Activated naive CD4-positive, alpha-beta T cell treated with anti-CD3 and anti-CD28 coated beads for 36 hours (primary cell): ENCODE measurements around the gene LRRC31. TPM values are rescaled to one million over a fixed set of nuclear protein-coding genes. Genes with fewer than 3 reads are reported as not detected.

ENCODE experiments used
- CTCF ChIA-PET: fragments of 350-600 bp; sonication (Branson Sonifier 250); formaldehyde crosslinking; loops from one replicate; lab custom pipeline; 2021; ENCODE audit warnings: antibody characterized with exemption; lab: Charles Lee
- DNase-seq: peaks from one replicate; pipeline ENCODE4 v3.0.0-alpha.2; 2020
- H3K27ac Mint-ChIP-seq: one replicate; pipeline ENCODE4 v1.8.0; 2021; ENCODE audit warnings: mild to moderate bottlenecking, mixed read lengths
- H3K27me3 Mint-ChIP-seq: one replicate; pipeline ENCODE4 v1.8.0; 2021; ENCODE audit warnings: low read depth, mixed read lengths
- H3K36me3 Mint-ChIP-seq: one replicate; pipeline ENCODE4 v1.8.0; 2021; ENCODE audit warnings: low read depth, mixed read lengths
- H3K4me1 Mint-ChIP-seq: one replicate; pipeline ENCODE4 v1.8.0; 2021; ENCODE audit warnings: low read depth, mixed read lengths
- H3K4me3 Mint-ChIP-seq: one replicate; pipeline ENCODE4 v1.8.0; 2021; ENCODE audit warnings: mild to moderate bottlenecking, moderate library complexity, mixed read lengths
- H3K9me3 Mint-ChIP-seq: one replicate; pipeline ENCODE4 v1.8.0; 2021; ENCODE audit warnings: mixed read lengths
- intact Hi-C: fragments of 100-400 bp; cut with micrococcal nuclease; formaldehyde crosslinking; loops from one replicate; pipeline ENCODE4 v1.15.1; 2023
- total RNA-seq, 2 experiments: library from RNA; stranded (reverse); gene quantifications; one replicate each; pipeline ENCODE4 v1.2.3, GENCODE V29; 2021

LRRC31 gene
- total RNA-seq, 2 experiments from 2014 or later, result not detected

GRCh38 chr3:169827712-169828111, 42.0 kb downstream of the LRRC31 start:
- H3K9me3 Mint-ChIP-seq, result no peaks in the 10 kb centered on the region
- intact Hi-C loops, result no loop called here
- H3K4me1 Mint-ChIP-seq, result peaks cover 8% of the 10 kb centered on the region
- H3K27ac Mint-ChIP-seq, result no peak overlapping the region
- DNase-seq, result no peak
- H3K4me3 Mint-ChIP-seq, result no peak overlapping the region
- no peaks in the 10 kb centered on the region for H3K36me3 Mint-ChIP-seq
- CTCF ChIA-PET, result interaction anchor here (0.7 kb wide), 1 partner anchor 20 kb away, joined by 3 read pairs; no protein-coding TSS in a partner anchor
- no peaks in the 10 kb centered on the region for H3K27me3 Mint-ChIP-seq

DNA sequence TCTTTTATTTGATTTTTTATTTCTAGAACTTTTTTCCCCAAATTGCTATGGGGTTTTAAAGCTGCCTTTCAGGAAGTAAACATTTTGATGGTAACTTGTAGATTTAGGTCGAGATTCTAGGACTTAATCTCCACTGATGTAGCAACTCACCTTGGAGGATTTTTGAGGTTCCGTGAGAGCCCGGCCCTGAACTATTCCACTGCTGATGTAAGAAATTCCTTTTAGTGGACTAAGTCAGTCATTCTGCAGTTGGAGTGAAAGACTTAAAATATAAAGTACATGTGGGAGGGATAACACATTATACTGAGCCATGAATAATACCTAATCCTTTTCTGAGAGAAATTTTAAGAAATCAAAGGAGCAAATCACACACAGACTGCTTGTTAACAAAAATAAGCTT, 44.4 kb downstream of the LRRC31 start:
- no peak overlapping the region for H3K4me3 Mint-ChIP-seq
- no peak overlapping the region for H3K27ac Mint-ChIP-seq
- DNase-seq, result no peak
- intact Hi-C loops, result no loop called here
- CTCF ChIA-PET, result interaction anchor here (0.7 kb wide), 1 partner anchor 8 kb away, joined by 3 read pairs; no protein-coding TSS in a partner anchor
- H3K36me3 Mint-ChIP-seq, result no peaks in the 10 kb centered on the region
- peaks cover 8% of the 10 kb centered on the region for H3K4me1 Mint-ChIP-seq
- H3K9me3 Mint-ChIP-seq, result no peaks in the 10 kb centered on the region
- H3K27me3 Mint-ChIP-seq, result no peaks in the 10 kb centered on the region

GRCh38 chr3:169822983-169823382, 46.8 kb downstream of the LRRC31 start:
- no peaks in the 10 kb centered on the region for H3K9me3 Mint-ChIP-seq
- H3K4me1 Mint-ChIP-seq, result no peaks in the 10 kb centered on the region
- intact Hi-C loops, result no loop called here
- DNase-seq, result no peak
- no peak overlapping the region for H3K27ac Mint-ChIP-seq
- CTCF ChIA-PET, result interaction anchor here (0.8 kb wide), 1 partner anchor 40 kb away, joined by 3 read pairs; no protein-coding TSS in a partner anchor
- no peak overlapping the region for H3K4me3 Mint-ChIP-seq
- H3K27me3 Mint-ChIP-seq, result no peaks in the 10 kb centered on the region
- no peaks in the 10 kb centered on the region for H3K36me3 Mint-ChIP-seq

- no peaks in the 10 kb centered on the region for H3K27me3 Mint-ChIP-seq
- no peaks in the 10 kb centered on the region for H3K9me3 Mint-ChIP-seq
- intact Hi-C loops, result no loop called here
- H3K4me3 Mint-ChIP-seq, result no peak overlapping the region
- H3K27ac Mint-ChIP-seq, result no peak overlapping the region
- no peak for DNase-seq
- no peaks in the 10 kb centered on the region for H3K4me1 Mint-ChIP-seq
- H3K36me3 Mint-ChIP-seq, result no peaks in the 10 kb centered on the region
- CTCF ChIA-PET, result interaction anchor here (0.6 to 1.0 kb wide), 3 partner anchors 41 to 527 kb away, joined by 3 read pairs; no protein-coding TSS in a partner anchor
These were observed 47.2 kb downstream of the LRRC31 start for GRCh38 chr3:169822540-169822939.

DNA sequence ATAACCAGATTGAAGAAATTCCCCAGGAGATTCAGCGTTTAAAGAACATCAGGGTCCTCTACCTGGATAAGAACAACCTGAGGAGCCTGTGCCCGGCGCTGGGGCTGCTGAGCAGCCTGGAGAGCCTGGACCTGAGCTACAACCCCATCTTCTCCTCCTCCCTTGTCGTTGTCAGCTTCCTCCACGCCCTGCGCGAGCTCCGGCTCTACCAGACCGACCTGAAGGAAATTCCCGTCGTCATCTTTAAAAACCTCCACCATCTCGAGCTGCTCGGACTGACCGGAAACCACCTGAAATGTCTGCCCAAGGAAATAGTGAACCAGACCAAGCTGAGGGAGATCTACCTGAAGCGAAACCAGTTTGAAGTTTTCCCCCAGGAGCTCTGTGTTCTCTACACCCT, 47.6 kb downstream of the LRRC31 start:
- Mint-ChIP-seq H3K27ac (no peak overlapping the region), H3K27me3 (no peaks in the 10 kb centered on the region), H3K4me1 (no peaks in the 10 kb centered on the region), H3K4me3 (no peak overlapping the region), H3K9me3 (no peaks in the 10 kb centered on the region), H3K36me3 (no peaks in the 10 kb centered on the region)
- no peak for DNase-seq
- CTCF ChIA-PET, result interaction anchor here (0.6 to 1.0 kb wide), 2 partner anchors 127 to 527 kb away, joined by 3 read pairs; no protein-coding TSS in a partner anchor
- intact Hi-C loops, result no loop called here

DNA sequence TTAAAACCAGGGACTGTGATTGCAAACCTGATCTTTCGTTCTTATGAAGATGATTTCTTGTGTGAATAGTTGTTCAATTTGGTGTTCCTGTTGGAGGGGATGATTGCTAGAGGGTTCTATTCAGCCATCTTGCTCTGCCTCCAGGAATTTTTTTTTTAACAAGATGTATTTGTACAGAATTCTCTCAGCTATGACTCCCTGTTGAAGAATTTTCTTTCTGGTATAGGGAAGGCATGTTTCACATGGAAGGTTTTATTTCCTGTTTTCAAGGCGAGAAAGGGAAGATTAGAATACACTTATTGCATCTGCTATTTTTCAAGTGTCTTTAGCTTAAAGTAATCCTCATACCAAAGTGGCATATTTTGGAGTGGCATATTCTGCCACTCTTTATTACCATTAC, 51.4 kb downstream of the LRRC31 start:
- peaks cover 5% of the 10 kb centered on the region for H3K36me3 Mint-ChIP-seq
- H3K27ac Mint-ChIP-seq, result no peak overlapping the region
- no peaks in the 10 kb centered on the region for H3K27me3 Mint-ChIP-seq
- no peak overlapping the region for H3K4me3 Mint-ChIP-seq
- CTCF ChIA-PET, result no interaction called here
- intact Hi-C loops, result no loop called here
- H3K4me1 Mint-ChIP-seq, result peaks cover 11% of the 10 kb centered on the region
- peaks cover 9% of the 10 kb centered on the region for H3K9me3 Mint-ChIP-seq
- no peak for DNase-seq

- H3K4me1 Mint-ChIP-seq, result peaks cover 19% of the 10 kb centered on the region
- H3K9me3 Mint-ChIP-seq, result peaks cover 9% of the 10 kb centered on the region
- no peaks in the 10 kb centered on the region for H3K27me3 Mint-ChIP-seq
- intact Hi-C loops, result no loop called here
- CTCF ChIA-PET, result interaction anchor here (0.7 to 1.3 kb wide), 2 partner anchors 42 to 997 kb away, joined by 3 read pairs; no protein-coding TSS in a partner anchor
- no peak overlapping the region for H3K27ac Mint-ChIP-seq
- no peak for DNase-seq
- H3K4me3 Mint-ChIP-seq, result no peak overlapping the region
- H3K36me3 Mint-ChIP-seq, result peaks cover 5% of the 10 kb centered on the region
These were observed 54.1 kb downstream of the LRRC31 start for GRCh38 chr3:169815590-169816150.

GRCh38 chr3:169813757-169814517, 55.8 kb downstream of the LRRC31 start:
- Mint-ChIP-seq H3K9me3 (peaks cover 9% of the 10 kb centered on the region), H3K27me3 (no peaks in the 10 kb centered on the region), H3K27ac (peak overlapping the region; percentile 79), H3K4me1 (peaks cover 19% of the 10 kb centered on the region), H3K4me3 (peak overlapping the region; percentile 82), H3K36me3 (peaks cover 5% of the 10 kb centered on the region)
- CTCF ChIA-PET, result interaction anchor here (0.6 to 0.8 kb wide), 2 partner anchors 56 to 165 kb away, joined by 3 read pairs; partner anchors contain the start of gene LRRC31
- DNase-seq, result peak; percentile 88
- intact Hi-C loops, result loop anchor here (1.0 to 5.0 kb wide), 12 partner anchors 41 to 1093 kb away; partner anchors contain the start of genes EIF5A2, MECOM, MYNN and PHC3

DNA sequence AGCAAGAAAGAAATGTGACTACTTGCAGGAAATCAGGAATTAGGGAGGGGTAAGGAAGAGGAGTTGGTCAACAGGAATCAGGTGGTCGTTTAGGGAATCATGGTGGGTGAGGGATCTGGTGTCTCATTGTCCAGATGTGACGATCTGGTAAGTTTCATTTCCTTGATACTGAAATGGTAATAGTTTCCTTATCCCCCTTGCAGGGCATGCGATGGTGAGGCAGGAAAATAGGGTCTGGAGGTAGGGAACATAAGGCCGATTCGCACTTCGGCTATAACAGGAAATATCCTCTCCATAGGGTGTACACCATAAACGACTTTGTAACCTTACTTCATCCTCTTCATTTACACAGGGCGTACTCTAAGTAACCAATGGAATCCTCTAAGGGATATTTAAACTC, 56.5 kb downstream of the LRRC31 start:
- H3K4me3 Mint-ChIP-seq, result peak overlapping the region; percentile 82

GRCh38 chr3:169812332-169813235, 57.2 kb downstream of the LRRC31 start, which contains the start of the genes LRRC34 and LRRIQ4:
TSS of gene LRRC34 (minus strand) at chr3:169812904. CDS start at chr3:169812548, 356 bp downstream.
TSS of gene LRRIQ4 (plus strand) at chr3:169812870. CDS start at chr3:169821922, 9,052 bp downstream.
- peaks cover 9% of the 10 kb centered on the region for H3K9me3 Mint-ChIP-seq
- H3K4me3 Mint-ChIP-seq, result peak within 1 kb of the TSS; percentile 82
- peak; percentile 91 for DNase-seq
- H3K27me3 Mint-ChIP-seq, result no peaks in the 10 kb centered on the region
- intact Hi-C loops, result loop anchor here (1.0 to 5.0 kb wide), 12 partner anchors 39 to 1095 kb away; partner anchors contain the start of genes EIF5A2, MECOM, MYNN and PHC3
- peaks cover 19% of the 10 kb centered on the region for H3K4me1 Mint-ChIP-seq
- CTCF ChIA-PET, result no interaction called here
- peak within 1 kb of the TSS; percentile 79 for H3K27ac Mint-ChIP-seq
- H3K36me3 Mint-ChIP-seq, result peaks cover 5% of the 10 kb centered on the region

More for the DNA sequence above, 56.5 kb downstream of the LRRC31 start:
- DNase-seq, result no peak
- H3K36me3 Mint-ChIP-seq, result peaks cover 5% of the 10 kb centered on the region
- intact Hi-C loops, result loop anchor here (1.0 to 5.0 kb wide), 12 partner anchors 40 to 1094 kb away; partner anchors contain the start of genes EIF5A2, MECOM, MYNN and PHC3
- H3K27ac Mint-ChIP-seq, result peak overlapping the region; percentile 79
- peaks cover 19% of the 10 kb centered on the region for H3K4me1 Mint-ChIP-seq
- H3K27me3 Mint-ChIP-seq, result no peaks in the 10 kb centered on the region
- CTCF ChIA-PET, result interaction anchor here (0.6 kb wide), 1 partner anchor 57 kb away, joined by 3 read pairs; the partner anchor contains the start of gene LRRC31
- peaks cover 9% of the 10 kb centered on the region for H3K9me3 Mint-ChIP-seq

DNA sequence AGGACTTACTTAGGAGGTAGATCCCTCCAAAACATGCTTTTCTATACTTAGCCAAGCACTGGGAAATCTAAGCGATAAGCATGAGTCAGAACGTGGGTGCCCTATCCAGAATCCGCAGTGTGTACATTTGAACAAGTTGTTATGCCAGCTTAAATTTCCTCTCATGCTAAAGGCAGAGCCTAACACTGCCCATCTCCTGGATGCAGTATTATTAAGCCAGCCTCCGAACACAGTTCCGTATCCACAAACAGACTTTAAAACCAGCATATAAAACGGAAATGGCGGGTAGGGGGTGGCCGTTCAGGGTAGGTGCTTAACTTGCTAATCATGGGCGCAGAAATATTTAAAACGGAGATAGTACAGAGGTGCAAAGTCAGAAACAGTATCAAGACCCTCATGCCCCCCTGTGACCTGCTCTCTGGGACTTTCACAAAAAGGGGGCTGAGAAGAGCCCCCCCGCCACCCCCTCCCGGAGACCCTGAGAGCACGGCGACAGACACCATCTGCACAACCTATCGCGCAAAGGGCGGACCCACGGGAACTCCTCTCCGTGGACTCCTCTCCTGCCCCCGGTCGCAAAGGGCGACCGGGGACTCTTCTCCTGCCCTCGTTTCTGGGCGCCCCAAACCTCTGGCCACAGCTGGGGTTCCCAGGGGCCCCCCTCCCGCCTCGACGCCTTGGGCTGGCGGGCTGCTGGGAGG, 58.0 kb downstream of the LRRC31 start:
- intact Hi-C loops, result loop anchor here (2.0 to 5.0 kb wide), 5 partner anchors 136 to 1096 kb away; partner anchors contain the start of genes EIF5A2, MECOM and PHC3

More for the DNA sequence above, 58.0 kb downstream of the LRRC31 start:
- Mint-ChIP-seq H3K4me3 (peak overlapping the region; percentile 82), H3K4me1 (peaks cover 19% of the 10 kb centered on the region), H3K27ac (peak overlapping the region; percentile 52), H3K27me3 (no peaks in the 10 kb centered on the region), H3K9me3 (peaks cover 9% of the 10 kb centered on the region), H3K36me3 (peaks cover 5% of the 10 kb centered on the region)
- peak; percentile 28 for DNase-seq
- CTCF ChIA-PET, result no interaction called here
